DMS53 (cell line): ENCODE data around the gene PTPN14.

Experiments
- DNase-seq: peaks from one replicate; lab custom pipeline; 2025; lab: John Stamatoyannopoulos, UW

Gene PTPN14

GRCh38 chr1:214364786-214365295 lies 186.6 kb downstream of the PTPN14 start:
- DNase-seq = no peak

GRCh38 chr1:214364386-214364785 lies 187.0 kb downstream of the PTPN14 start:
- DNase-seq = no peak

GRCh38 chr1:214363386-214363785 lies 188.0 kb downstream of the PTPN14 start:
- no peak for DNase-seq

- no peak for DNase-seq
These were observed 189.1 kb downstream of the PTPN14 start for GRCh38 chr1:214362188-214362882.

GRCh38 chr1:214361636-214362035 lies 189.8 kb downstream of the PTPN14 start:
- DNase-seq = no peak

- DNase-seq = no peak
These were observed 190.8 kb downstream of the PTPN14 start for GRCh38 chr1:214360525-214361164.

- no peak for DNase-seq
These were observed 191.3 kb downstream of the PTPN14 start for GRCh38 chr1:214360116-214360515.

GRCh38 chr1:214354440-214355148 lies 196.8 kb downstream of the PTPN14 start:
- DNase-seq = no peak

GRCh38 chr1:214352838-214353237 lies 198.6 kb downstream of the PTPN14 start:
- DNase-seq = no peak

- DNase-seq = no peak
These were observed 199.7 kb downstream of the PTPN14 start for GRCh38 chr1:214351551-214352277.

GRCh38 chr1:214349781-214350180 lies 201.6 kb downstream of the PTPN14 start:
- no peak for DNase-seq

- DNase-seq = no peak
These were observed 202.4 kb downstream of the PTPN14 start for GRCh38 chr1:214349008-214349407.

GRCh38 chr1:214344897-214345296 lies 206.5 kb downstream of the PTPN14 start:
- no peak for DNase-seq

- peak; percentile 22 for DNase-seq
These were observed 208.9 kb downstream of the PTPN14 start for GRCh38 chr1:214342525-214342924.

- peak; percentile 11 for DNase-seq
These were observed 209.5 kb downstream of the PTPN14 start for GRCh38 chr1:214341932-214342331.

- no peak for DNase-seq
These were observed 209.9 kb downstream of the PTPN14 start for GRCh38 chr1:214341459-214341858.

GRCh38 chr1:214338212-214338611 lies 213.2 kb downstream of the PTPN14 start:
- DNase-seq = no peak

GRCh38 chr1:214337511-214337910 lies 213.9 kb downstream of the PTPN14 start:
- DNase-seq = peak; percentile 22

GRCh38 chr1:214337015-214337414 lies 214.4 kb downstream of the PTPN14 start:
- DNase-seq = no peak

GRCh38 chr1:214335567-214335966 lies 215.8 kb downstream of the PTPN14 start:
- DNase-seq = no peak

GRCh38 chr1:214332946-214333798 lies 218.2 kb downstream of the PTPN14 start:
- peak; percentile 72 for DNase-seq
